Measurements from ENCODE around the gene ARHGDIA. TPM values are rescaled to one million over a fixed set of nuclear protein-coding genes. Genes with fewer than 3 reads are reported as not detected.

Gene ARHGDIA
- total RNA-seq, 2 experiments from 2014 or later = 265 to 715 TPM

GRCh38 chr17:81845881-81846742 lies 25.0 kb downstream of the ARHGDIA start:
- Histone ChIP-seq H3K4me3 (ENCODE audit: low read depth, low read length, poor library complexity, severe bottlenecking) (no peak overlapping the region), H3K27ac (ENCODE audit: low read depth, low read length, poor library complexity, severe bottlenecking) (no peak overlapping the region), H4K20me1 (ENCODE audit: insufficient read depth, low read length) (no peaks in the 10 kb centered on the region), H3K9me3 (ENCODE audit: low read length) (no peaks in the 10 kb centered on the region), H3K4me2 (ENCODE audit: low read length) (no peak overlapping the region), H3K36me3 (ENCODE audit: insufficient read depth, low read length) (peaks cover 81% of the 10 kb centered on the region), H3K79me2 (ENCODE audit: insufficient read depth, low read depth, low read length) (no peaks in the 10 kb centered on the region), H3K4me1 (ENCODE audit: insufficient read depth, low read length, poor library complexity, severe bottlenecking) (no peaks in the 10 kb centered on the region), H2AFZ (ENCODE audit: low read length) (no peak overlapping the region), H3K9me2 (ENCODE audit: insufficient read depth, low read length) (no peaks in the 10 kb centered on the region)
- CTCF ChIA-PET (ENCODE audit: unreplicated experiment) = no interaction called here
- POLR2A ChIA-PET = no interaction called here
- BruUV-seq (replicated peaks) = no TSS peak
- DNase-seq (ENCODE audit: low spot score) = no peak
- TF ChIP-seq EZH2phosphoT487 (IDR thresholded peaks at IDR 0.05; ENCODE audit: borderline replicate concordance, low read depth, low read length) (no peak), CTCF (conservative IDR thresholded peaks at IDR 0.05; ENCODE audit: low read length) (no peak)
- intact Hi-C loops (cut with micrococcal nuclease; ENCODE audit: unreplicated experiment) = no loop called here

DNA sequence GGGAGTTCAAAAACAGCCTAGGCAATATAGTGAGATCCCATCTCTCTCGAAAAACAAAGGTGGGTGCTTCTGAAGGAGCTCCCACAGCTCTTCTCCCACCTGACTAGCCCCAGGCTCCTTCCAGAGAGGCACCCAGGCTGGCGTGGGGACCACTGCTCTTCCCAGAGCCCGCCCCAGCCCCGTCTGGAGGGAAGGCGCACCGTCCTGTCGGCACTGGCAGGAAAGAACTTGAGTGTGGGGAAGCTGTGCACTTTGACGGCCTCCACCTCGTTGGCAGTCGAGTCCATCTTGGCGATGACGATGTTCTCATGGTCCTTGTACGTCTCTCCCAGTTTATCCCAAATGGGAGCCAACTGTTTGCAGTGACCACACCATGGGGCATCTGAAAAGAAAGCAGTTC lies 25.8 kb downstream of the ARHGDIA start:
- Histone ChIP-seq H3K4me3 (ENCODE audit: low read depth, low read length, poor library complexity, severe bottlenecking) (no peak overlapping the region), H3K4me2 (ENCODE audit: low read length) (no peak overlapping the region), H3K36me3 (ENCODE audit: insufficient read depth, low read length) (peaks cover 73% of the 10 kb centered on the region), H3K79me2 (ENCODE audit: insufficient read depth, low read depth, low read length) (no peaks in the 10 kb centered on the region), H2AFZ (ENCODE audit: low read length) (no peak overlapping the region), H3K9me2 (ENCODE audit: insufficient read depth, low read length) (no peaks in the 10 kb centered on the region), H3K9me3 (ENCODE audit: low read length) (no peaks in the 10 kb centered on the region), H3K27ac (ENCODE audit: low read depth, low read length, poor library complexity, severe bottlenecking) (no peak overlapping the region), H3K4me1 (ENCODE audit: insufficient read depth, low read length, poor library complexity, severe bottlenecking) (no peaks in the 10 kb centered on the region), H4K20me1 (ENCODE audit: insufficient read depth, low read length) (no peaks in the 10 kb centered on the region)
- DNase-seq (ENCODE audit: low spot score) = no peak
- TF ChIP-seq EZH2phosphoT487 (IDR thresholded peaks at IDR 0.05; ENCODE audit: borderline replicate concordance, low read depth, low read length) (no peak), CTCF (conservative IDR thresholded peaks at IDR 0.05; ENCODE audit: low read length) (no peak)
- ChIA-PET POLR2A (no interaction called here), CTCF (ENCODE audit: unreplicated experiment) (no interaction called here)
- intact Hi-C loops (cut with micrococcal nuclease; ENCODE audit: unreplicated experiment) = no loop called here
- BruUV-seq (replicated peaks) = no TSS peak

GRCh38 chr17:81844887-81845286 lies 26.2 kb downstream of the ARHGDIA start:
- H4K20me1 ChIP-seq (ENCODE audit: insufficient read depth, low read length) = no peaks in the 10 kb centered on the region
- POLR2A ChIA-PET = no interaction called here
- H3K4me3 ChIP-seq (ENCODE audit: low read depth, low read length, poor library complexity, severe bottlenecking) = no peak overlapping the region
- CTCF ChIA-PET (ENCODE audit: unreplicated experiment) = no interaction called here
- no TSS peak for BruUV-seq (replicated peaks)
- H3K36me3 ChIP-seq (ENCODE audit: insufficient read depth, low read length) = peaks cover 68% of the 10 kb centered on the region
- no peak for DNase-seq (ENCODE audit: low spot score)
- no peaks in the 10 kb centered on the region for H3K9me3 ChIP-seq (ENCODE audit: low read length)
- H3K4me2 ChIP-seq (ENCODE audit: low read length) = no peak overlapping the region
- no peak overlapping the region for H3K27ac ChIP-seq (ENCODE audit: low read depth, low read length, poor library complexity, severe bottlenecking)
- no peaks in the 10 kb centered on the region for H3K9me2 ChIP-seq (ENCODE audit: insufficient read depth, low read length)
- TF ChIP-seq CTCF (conservative IDR thresholded peaks at IDR 0.05; ENCODE audit: low read length) (no peak), EZH2phosphoT487 (IDR thresholded peaks at IDR 0.05; ENCODE audit: borderline replicate concordance, low read depth, low read length) (no peak)
- H2AFZ ChIP-seq (ENCODE audit: low read length) = no peak overlapping the region
- H3K4me1 ChIP-seq (ENCODE audit: insufficient read depth, low read length, poor library complexity, severe bottlenecking) = no peaks in the 10 kb centered on the region
- intact Hi-C loops (cut with micrococcal nuclease; ENCODE audit: unreplicated experiment) = no loop called here
- no peaks in the 10 kb centered on the region for H3K79me2 ChIP-seq (ENCODE audit: insufficient read depth, low read depth, low read length)
